ENCODE measurements around the gene ARMC7.

DNA sequence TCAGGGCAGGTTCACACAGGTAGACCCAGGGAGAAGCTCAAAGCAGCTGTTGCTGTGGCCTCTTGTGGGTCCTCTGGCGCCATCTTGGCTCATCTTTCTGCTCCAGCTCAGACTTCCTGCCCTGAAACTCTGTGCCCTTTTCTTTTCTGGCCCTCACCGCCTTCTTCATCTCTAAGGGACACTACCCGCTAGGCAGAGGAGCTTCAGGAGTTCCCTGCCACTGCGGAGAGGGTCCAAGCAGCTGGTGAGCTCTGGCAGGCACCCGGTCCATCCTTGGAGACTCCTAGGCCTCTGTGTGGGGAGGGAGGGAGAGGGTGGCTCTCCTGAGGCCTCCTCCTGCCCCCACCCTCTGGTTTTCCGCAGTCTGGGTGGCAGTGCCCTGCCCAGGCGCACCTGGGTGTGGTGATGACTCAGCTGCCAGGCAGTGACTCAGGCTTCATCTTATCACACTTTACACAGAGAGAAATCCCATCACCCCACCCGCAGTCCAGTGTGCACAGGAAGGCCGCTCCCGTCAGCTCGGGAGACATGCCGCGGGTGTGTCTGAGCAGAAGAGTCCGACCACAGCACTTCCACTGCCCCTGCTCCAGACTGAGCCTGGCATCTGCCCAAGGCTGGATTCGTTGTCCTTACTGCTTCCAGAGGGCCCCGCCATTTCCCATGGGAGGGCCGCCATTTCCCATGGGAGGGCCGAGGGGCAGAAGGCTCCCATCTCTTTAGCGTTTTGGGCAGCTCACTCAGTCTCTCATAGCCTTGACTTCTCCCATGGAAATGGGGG, 14.5 kb downstream of the ARMC7 start:
- TF ChIP-seq POLR2AphosphoS5 (IDR thresholded peaks at IDR 0.05; ENCODE audit: low read depth, low read length), result no peak
- no peak for TF ChIP-seq SIN3A (IDR thresholded peaks at IDR 0.05; ENCODE audit: borderline replicate concordance, insufficient read depth, low read length)
- TF ChIP-seq, protein P1, sequence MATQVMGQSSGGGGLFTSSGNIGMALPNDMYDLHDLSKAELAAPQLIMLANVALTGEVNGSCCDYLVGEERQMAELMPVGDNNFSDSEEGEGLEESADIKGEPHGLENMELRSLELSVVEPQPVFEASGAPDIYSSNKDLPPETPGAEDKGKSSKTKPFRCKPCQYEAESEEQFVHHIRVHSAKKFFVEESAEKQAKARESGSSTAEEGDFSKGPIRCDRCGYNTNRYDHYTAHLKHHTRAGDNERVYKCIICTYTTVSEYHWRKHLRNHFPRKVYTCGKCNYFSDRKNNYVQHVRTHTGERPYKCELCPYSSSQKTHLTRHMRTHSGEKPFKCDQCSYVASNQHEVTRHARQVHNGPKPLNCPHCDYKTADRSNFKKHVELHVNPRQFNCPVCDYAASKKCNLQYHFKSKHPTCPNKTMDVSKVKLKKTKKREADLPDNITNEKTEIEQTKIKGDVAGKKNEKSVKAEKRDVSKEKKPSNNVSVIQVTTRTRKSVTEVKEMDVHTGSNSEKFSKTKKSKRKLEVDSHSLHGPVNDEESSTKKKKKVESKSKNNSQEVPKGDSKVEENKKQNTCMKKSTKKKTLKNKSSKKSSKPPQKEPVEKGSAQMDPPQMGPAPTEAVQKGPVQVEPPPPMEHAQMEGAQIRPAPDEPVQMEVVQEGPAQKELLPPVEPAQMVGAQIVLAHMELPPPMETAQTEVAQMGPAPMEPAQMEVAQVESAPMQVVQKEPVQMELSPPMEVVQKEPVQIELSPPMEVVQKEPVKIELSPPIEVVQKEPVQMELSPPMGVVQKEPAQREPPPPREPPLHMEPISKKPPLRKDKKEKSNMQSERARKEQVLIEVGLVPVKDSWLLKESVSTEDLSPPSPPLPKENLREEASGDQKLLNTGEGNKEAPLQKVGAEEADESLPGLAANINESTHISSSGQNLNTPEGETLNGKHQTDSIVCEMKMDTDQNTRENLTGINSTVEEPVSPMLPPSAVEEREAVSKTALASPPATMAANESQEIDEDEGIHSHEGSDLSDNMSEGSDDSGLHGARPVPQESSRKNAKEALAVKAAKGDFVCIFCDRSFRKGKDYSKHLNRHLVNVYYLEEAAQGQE (IDR thresholded peaks at IDR 0.05; ENCODE audit: insufficient read depth in 1 of 2, low read depth in 2 of 2, low read length in 2 of 2), result no peak
